B cell (primary cell): ENCODE data around the gene ZMYND8.

Source experiments
- CTCF ChIP-seq: fragments of 200-600 bp; IDR thresholded peaks from one replicate; pipeline ENCODE4 v1.8.0; 2022; ENCODE audit warnings: antibody characterized with exemption, mild to moderate bottlenecking
- EZH2 ChIP-seq: IDR thresholded peaks from 2 replicates; pipeline ENCODE4 v1.6.1; 2012; ENCODE audit warnings: borderline replicate concordance, low read depth, mild to moderate bottlenecking, moderate library complexity, low read length; ENCODE audit not compliant: insufficient read depth, poor library complexity, severe bottlenecking

DNA sequence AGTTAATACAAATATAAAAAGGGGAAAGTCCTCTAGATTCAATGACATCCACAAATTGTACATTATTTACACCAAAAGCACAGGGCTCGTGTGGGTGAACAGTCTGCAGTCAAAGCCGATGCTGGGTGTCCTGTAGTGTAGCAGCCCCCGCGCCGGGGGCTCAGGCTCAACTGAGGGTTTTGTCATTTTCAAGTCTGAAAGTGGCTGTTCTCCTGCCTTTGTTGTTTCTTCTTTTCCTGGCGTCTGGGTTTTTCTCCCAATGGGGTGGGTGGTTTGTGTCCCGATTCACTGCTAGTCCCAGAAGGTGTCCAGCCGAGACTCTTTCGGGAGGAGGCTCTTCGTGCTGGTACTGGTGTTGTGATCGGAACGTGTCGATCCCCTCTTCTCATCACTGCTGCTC, 146.0 kb downstream of the ZMYND8 start:
- TF ChIP-seq CTCF = no peak
- no peak for TF ChIP-seq EZH2
